Measurements from ENCODE around the gene PLEKHF1.

- no peak for TF ChIP-seq CTCF (IDR thresholded peaks at IDR 0.05)
- no peak for TF ChIP-seq POLR2A (IDR thresholded peaks at IDR 0.05)
Measured at GRCh38 chr19:29724746-29725145, 59.5 kb downstream of the PLEKHF1 start.

All from lower leg skin (tissue), 3 donors.